Activated naive CD4-positive, alpha-beta T cell treated with anti-CD3 and anti-CD28 coated beads, Interleukin-2, amount 50 U/mL, for 72 hours (primary cell): ENCODE data around the gene HOXB7. TPM values are rescaled to one million over a fixed set of nuclear protein-coding genes. Genes with fewer than 3 reads are reported as not detected.

Source experiments
- ATAC-seq, 2 donors: fragments of 150-1000 bp; cut with Tn5 transposase; 2 replicates each; pipeline ENCODE4 v1.10.0; 2021; ENCODE audit warnings: mild to moderate bottlenecking in 2 of 2, moderate library complexity in 2 of 2
- DNase-seq, 2 donors: peaks; one replicate each; pipeline ENCODE4 v3.0.0; 2021 to 2022; ENCODE audit warnings: low spot score in 2 of 2
- H3K27ac Mint-ChIP-seq, 2 donors: one replicate each; pipeline ENCODE4 v1.8.0; 2022; ENCODE audit warnings: mild to moderate bottlenecking in 2 of 2, mixed read lengths in 2 of 2
- H3K36me3 Mint-ChIP-seq, 2 donors: one replicate each; pipeline ENCODE4 v1.8.0; 2022; ENCODE audit warnings: mixed read lengths in 2 of 2
- H3K9me3 Mint-ChIP-seq, 2 donors: one replicate each; pipeline ENCODE4 v1.8.0; 2022; ENCODE audit warnings: mixed read lengths in 2 of 2
- total RNA-seq, 2 donors: library from RNA; stranded (reverse); gene quantifications; one replicate each; pipeline ENCODE4 v1.2.3, GENCODE V29; 2022

Gene HOXB7
- total RNA-seq, 2 donors from 2014 or later = 1.1 TPM; not detected in 1

DNA sequence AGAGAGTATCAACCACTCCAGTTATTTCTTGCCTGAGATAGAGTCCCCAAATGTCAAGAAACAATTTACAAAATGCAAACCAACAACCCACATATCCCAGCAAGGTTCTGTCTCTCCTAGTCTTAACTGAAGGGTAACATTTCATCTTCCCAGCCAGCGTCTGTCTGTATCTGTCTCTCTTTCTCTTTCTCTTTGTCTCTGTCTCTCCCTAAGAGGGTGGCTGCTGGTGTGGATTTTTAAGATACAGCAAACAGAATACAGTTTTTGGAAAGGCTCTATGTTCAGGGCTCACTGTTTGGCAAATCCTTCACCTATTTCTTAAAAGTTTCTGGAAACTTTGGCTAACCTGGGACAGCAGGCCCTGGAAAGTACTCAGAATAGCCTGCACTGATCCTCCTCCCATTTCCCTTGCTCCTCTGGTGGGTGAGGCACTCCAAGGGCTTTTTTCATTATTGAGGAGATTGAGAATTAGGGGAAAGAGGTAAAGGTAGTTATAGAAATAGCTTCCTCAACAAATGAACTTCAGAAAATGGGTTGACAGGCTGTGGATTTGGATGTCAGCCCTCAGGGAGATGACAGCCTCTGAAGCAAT lies 38.9 kb downstream of the HOXB7 start:
- DNase-seq (no peak), ATAC-seq (no peak)
- no peaks in the 10 kb centered on the region for H3K36me3 Mint-ChIP-seq
- H3K9me3 Mint-ChIP-seq = no peaks in the 10 kb centered on the region
- H3K27ac Mint-ChIP-seq = no peak overlapping the region

DNA sequence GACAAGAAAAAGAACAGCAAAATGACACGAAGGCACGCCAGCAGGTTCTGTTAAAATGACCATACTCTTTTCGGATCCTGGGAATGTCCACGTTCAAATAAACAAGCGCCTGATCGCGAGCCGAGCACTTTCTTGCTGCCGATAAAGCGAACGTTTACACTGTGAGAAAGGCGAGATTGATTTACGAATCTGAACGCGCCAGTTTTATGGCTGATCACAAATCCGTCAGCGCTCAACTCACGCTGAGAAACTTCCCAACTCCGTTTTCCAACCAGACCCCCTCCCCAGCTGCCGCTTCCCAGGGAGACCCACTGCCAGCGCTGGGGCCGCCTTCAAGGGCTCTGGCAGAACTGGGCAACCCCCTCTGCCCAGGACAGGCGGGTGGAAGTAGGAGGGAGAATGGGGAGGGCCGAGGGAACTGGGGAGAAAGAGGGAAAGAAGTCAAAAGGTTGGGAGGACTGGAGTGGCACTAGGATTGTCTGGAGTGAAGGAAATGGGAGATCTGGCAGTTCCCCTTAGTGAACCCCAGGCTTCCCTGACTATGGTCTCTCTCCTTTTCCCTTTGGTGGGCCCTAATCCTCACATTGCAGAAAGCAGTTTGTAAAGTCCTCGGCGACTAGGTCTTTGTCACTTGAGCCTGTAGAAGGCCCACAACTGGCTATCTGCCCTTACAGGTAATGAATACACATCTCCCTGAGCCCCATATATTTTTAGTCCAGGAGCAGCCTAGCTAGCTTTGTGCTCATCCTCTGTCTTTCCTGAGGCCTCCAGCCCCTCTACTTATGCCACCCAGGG lies 39.6 kb downstream of the HOXB7 start:
- ATAC-seq = no peak
- Mint-ChIP-seq H3K36me3 (no peaks in the 10 kb centered on the region), H3K9me3 (no peaks in the 10 kb centered on the region), H3K27ac (no peak overlapping the region)
- DNase-seq = no peak

- DNase-seq (no peak), ATAC-seq (no peak)
- no peaks in the 10 kb centered on the region for H3K36me3 Mint-ChIP-seq
- no peak overlapping the region for H3K27ac Mint-ChIP-seq
- no peaks in the 10 kb centered on the region for H3K9me3 Mint-ChIP-seq
Measured at GRCh38 chr17:48570325-48571023, 40.3 kb downstream of the HOXB7 start.

DNA sequence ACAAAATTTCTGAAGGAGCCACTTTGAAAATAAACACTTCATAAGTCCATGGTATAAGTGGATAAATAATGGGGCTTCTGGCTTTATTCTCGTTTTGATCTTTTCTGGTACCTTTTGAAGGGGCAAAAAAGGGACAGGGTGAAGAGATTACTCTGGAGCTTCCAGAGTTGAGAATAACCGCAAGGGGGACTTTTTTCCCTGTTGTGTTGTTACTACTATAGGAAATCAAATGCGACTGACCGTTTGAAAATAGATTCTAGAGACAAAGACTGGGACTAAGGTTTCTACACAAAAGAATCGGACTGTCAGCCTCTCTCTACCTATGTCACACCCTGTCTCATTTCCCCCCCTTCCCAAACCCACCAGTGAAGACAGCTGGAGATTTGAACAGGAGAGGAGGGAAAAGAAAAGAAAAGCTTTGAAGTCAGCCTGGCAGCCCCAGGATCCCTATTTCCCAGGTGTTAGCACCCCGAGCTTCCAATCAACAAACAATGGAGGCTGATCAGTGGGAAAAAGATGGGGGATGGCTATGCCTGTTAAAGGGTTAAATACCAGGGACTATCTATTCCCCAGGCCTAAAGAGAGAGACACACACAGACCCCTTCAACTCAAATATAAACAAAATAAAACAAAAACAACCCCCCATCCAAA lies 41.0 kb downstream of the HOXB7 start:
- Mint-ChIP-seq H3K27ac (no peak overlapping the region), H3K36me3 (no peaks in the 10 kb centered on the region), H3K9me3 (no peaks in the 10 kb centered on the region)
- no peak for ATAC-seq
- no peak for DNase-seq

DNA sequence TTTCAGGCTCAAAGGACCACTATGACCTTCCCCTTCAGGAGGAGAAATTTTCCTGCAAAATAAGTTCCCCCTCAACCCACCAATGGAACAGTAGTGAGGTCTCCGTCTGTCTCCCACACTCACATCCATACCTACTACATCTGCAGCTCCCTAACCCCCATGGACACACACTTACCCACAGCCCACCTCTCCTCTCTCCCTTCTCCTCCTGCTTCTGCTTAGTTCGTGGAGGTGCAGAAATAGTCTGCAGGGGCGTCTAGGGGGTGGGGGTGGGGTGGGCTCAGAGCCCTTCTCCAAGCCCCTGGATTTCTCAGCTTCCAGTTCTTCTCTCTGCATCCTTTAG lies 41.6 kb downstream of the HOXB7 start:
- ATAC-seq (no peak), DNase-seq (no peak)
- H3K36me3 Mint-ChIP-seq = no peaks in the 10 kb centered on the region
- no peak overlapping the region for H3K27ac Mint-ChIP-seq
- no peaks in the 10 kb centered on the region for H3K9me3 Mint-ChIP-seq

DNA sequence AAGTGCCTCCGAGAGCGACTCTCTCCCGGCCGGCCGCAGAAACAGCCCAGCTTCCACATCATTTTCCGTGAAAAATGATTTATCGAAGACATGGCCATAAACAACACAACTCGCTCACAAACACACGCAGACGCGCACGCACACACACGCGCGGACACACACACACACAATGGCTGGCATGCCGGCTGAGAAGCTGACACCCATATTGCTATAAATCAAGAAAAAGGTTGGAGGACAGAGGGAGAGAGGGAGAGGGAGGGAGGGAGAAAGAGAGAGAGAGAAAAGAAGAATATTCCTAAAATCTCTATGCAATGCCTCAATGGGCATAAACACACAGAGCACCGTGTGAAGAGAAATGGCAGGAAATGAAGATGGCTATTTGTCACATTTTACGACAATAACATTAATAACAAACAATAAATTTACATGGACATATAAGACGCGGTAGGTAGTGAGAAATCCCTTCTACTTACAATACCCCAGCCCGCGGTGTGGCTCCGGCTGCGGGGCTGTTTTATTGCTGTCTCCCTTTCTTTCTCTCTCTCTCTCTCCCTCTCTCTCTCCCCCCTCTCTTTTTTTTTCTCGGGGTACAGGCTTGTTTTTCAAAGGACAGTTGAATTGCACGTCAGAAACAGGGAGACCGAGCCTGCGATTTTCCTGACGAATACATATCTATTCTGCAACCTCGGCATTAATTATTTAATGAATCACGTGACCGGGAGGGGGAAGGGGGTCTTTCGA lies 42.1 kb downstream of the HOXB7 start:
- Mint-ChIP-seq H3K36me3 (no peaks in the 10 kb centered on the region), H3K27ac (no peak overlapping the region), H3K9me3 (no peaks in the 10 kb centered on the region)
- no peak for DNase-seq
- ATAC-seq = no peak

DNA sequence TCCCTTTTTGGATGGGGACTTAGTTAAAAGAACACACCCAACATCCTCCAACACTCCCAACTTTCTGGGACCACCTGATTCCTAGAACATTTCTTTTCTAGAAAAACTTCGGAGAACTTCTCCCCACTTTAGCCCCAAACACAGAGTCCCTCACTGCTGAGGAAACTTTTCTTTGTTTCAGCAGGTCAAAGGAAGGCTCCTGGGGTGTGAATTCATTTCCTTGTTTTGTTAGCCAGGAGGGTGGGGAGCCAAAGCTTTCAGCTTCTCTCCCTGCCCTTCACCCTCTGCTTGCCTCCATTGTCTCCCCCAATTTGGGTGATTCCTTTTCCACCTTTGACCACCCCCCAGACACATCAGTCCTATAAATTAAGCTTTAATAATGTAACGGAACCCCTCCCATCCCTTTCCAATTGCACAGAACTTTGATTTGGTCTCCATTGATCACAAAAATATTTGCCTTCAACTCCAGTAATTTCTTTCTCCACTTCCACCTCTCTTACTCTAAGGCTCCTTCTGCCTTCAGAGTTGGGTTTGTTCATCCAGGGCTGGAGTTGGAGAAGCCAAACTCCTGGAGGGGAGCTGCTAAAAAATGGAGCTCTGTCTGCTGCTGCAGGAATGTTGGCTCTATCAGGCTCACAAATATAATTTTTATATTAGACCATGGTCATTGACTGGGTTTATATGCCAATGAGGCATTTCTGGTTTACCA lies 43.0 kb downstream of the HOXB7 start:
- no peak for ATAC-seq
- no peak for DNase-seq
- Mint-ChIP-seq H3K27ac (no peak overlapping the region), H3K36me3 (no peaks in the 10 kb centered on the region), H3K9me3 (no peaks in the 10 kb centered on the region)

DNA sequence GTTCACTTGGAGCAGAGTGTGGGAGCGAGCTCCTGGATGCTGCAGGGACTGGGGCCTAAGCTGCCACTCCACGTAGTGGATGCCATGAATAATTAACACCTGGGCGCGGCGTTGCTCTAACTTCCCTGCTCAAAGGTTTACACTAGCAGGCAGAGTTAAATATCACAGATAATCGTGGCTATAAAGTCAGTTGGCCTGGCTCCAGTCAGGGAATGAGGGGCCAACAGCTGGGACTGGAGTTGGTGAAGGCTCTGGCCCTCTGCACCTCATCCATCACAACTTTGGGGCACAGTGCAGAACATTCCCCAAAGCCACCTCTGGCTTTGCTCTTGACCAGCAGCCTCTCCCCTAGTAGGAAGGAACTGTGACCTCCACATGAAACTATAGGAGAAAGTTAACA lies 43.6 kb downstream of the HOXB7 start:
- Mint-ChIP-seq H3K27ac (no peak overlapping the region), H3K36me3 (no peaks in the 10 kb centered on the region), H3K9me3 (no peaks in the 10 kb centered on the region)
- DNase-seq = no peak
- no peak for ATAC-seq

DNA sequence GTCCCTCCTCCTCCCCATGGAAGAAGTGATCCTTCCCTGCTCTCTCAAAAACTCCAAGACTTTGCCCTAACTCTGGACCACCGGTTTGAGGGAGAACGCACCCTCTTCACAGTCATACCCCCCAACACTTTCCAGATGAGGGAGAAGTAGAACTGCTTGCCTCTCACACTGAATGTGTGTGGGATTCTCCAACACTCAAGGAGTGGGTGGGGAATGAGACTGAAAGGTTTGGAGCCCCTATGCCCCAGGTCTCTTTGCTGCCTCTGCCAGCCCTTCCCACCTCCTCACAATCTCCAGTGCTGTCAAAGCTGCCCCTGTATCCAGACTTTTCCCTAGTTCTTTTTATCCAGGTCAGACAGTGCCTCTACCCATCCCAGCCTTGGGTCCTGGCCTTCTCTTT lies 44.1 kb downstream of the HOXB7 start:
- H3K9me3 Mint-ChIP-seq = no peaks in the 10 kb centered on the region
- H3K27ac Mint-ChIP-seq = no peak overlapping the region
- no peak for DNase-seq
- no peak for ATAC-seq
- no peaks in the 10 kb centered on the region for H3K36me3 Mint-ChIP-seq

- Mint-ChIP-seq H3K36me3 (no peaks in the 10 kb centered on the region), H3K27ac (no peak overlapping the region), H3K9me3 (no peaks in the 10 kb centered on the region)
- ATAC-seq (no peak), DNase-seq (no peak)
Measured at GRCh38 chr17:48565925-48566710, 44.7 kb downstream of the HOXB7 start.

DNA sequence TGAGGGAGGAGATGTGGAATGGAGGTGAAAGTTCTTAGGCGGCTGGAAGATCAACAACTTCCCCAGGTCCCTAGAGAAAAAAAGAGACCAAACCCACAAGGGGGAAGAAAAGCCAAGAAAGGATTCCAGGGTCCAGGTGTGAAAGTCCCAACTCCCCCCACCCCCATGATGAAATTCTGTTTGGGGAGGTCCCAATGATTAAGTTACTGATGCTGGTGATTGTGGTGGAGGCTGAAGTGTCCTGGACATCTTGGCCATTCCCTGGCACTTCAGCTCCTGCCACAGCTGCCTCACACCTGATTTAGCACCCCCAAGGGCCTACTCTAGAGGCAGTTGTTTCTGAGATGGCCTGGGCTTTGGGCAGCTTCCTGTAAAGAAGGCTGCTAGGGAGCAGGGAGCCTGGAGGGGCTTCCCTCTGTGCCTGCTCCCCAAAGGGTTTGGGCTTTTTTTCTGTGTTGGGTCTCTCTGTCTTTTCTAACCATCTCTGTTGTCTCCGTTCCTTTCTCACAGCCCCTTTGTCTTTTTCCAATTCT lies 45.7 kb downstream of the HOXB7 start:
- no peak for ATAC-seq

GRCh38 chr17:48564188-48565021 lies 46.4 kb downstream of the HOXB7 start:
- Mint-ChIP-seq H3K36me3 (no peaks in the 10 kb centered on the region), H3K9me3 (no peaks in the 10 kb centered on the region), H3K27ac (no peak overlapping the region)
- DNase-seq = no peak
- ATAC-seq = no peak

More for the DNA sequence above, 45.7 kb downstream of the HOXB7 start:
- H3K36me3 Mint-ChIP-seq = no peaks in the 10 kb centered on the region
- no peaks in the 10 kb centered on the region for H3K9me3 Mint-ChIP-seq
- no peak for DNase-seq
- H3K27ac Mint-ChIP-seq = no peak overlapping the region

DNA sequence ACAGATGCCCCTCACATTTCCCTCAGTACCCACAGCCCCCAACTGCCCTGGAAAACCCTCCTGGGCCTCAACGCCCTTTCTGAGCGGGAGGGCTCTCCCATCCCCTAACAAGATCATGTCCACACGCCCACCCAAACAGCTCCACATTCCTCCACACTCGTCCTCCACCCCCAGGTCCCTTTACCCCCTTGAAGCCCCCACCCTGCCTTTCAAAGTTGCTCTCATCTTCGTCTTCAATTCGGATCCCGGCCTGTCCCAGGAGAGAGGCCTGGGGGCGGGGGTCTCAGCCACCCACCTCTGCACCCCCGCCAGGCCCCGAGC lies 47.0 kb downstream of the HOXB7 start:
- Mint-ChIP-seq H3K9me3 (no peaks in the 10 kb centered on the region), H3K27ac (no peak overlapping the region), H3K36me3 (no peaks in the 10 kb centered on the region)
- ATAC-seq (no peak), DNase-seq (no peak)

GRCh38 chr17:48563385-48563838 lies 47.4 kb downstream of the HOXB7 start:
- DNase-seq (no peak), ATAC-seq (no peak)
- no peaks in the 10 kb centered on the region for H3K9me3 Mint-ChIP-seq
- H3K36me3 Mint-ChIP-seq = no peaks in the 10 kb centered on the region
- H3K27ac Mint-ChIP-seq = no peak overlapping the region

DNA sequence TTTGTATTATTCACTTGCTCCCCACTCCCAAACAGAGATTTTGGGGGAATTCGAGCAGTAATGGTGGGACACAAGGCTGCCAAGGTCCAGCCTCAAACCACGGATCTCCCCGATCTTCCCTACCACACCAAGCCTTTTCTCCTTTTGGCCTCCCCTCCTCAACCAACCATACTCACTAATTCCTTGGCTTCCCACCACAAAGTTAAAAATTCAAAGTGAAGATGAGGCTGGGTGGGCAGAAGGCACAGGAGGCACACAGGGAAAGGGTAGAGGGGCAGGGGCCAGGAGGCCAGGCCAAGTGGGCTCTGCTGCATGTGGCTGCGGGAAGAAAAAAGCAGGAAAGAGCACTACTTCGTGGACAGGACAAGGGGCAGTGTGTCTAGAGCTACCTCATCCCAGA lies 47.9 kb downstream of the HOXB7 start:
- no peaks in the 10 kb centered on the region for H3K9me3 Mint-ChIP-seq
- ATAC-seq (no peak), DNase-seq (no peak)
- no peak overlapping the region for H3K27ac Mint-ChIP-seq
- H3K36me3 Mint-ChIP-seq = no peaks in the 10 kb centered on the region
